AG09309 (cell line): Measurements from ENCODE around the gene BCAT1.
"Not testable (repeated sequence)": the region's sequence is repeated elsewhere in the genome, so short reads cannot be mapped to it uniquely, and the experiment has no call there.

Experiments
- DNase-seq: peaks from one replicate; pipeline ENCODE4 v3.0.0-alpha.2; 2010; ENCODE audit warnings: low read depth
- H3K4me3 ChIP-seq: 2 replicates; pipeline ENCODE4 v1.5.1; 2011; ENCODE audit warnings: mild to moderate bottlenecking, low read depth, low read length, moderate library complexity; ENCODE audit not compliant: control insufficient read depth
- CTCF ChIP-seq: IDR thresholded peaks from 2 replicates; pipeline ENCODE4 v1.5.1; 2011; ENCODE audit warnings: mild to moderate bottlenecking, low read depth, low read length, inconsistent platforms; ENCODE audit not compliant: insufficient read depth, control insufficient read depth; ENCODE audit errors: missing control alignments

The BCAT1 gene

GRCh38 chr12:24911271-24911791, 37.6 kb downstream of the BCAT1 start:
- no peak for TF ChIP-seq CTCF
- no peak for DNase-seq
- no peak overlapping the region for H3K4me3 ChIP-seq

- not testable (repeated sequence) for H3K4me3 ChIP-seq, DNase-seq
Observed at GRCh38 chr12:24910192-24910591, 38.7 kb downstream of the BCAT1 start.

- no peak for TF ChIP-seq CTCF
- DNase-seq, result peak; percentile 70
Observed at GRCh38 chr12:24909667-24910066, 39.2 kb downstream of the BCAT1 start.

GRCh38 chr12:24907464-24907863, 41.4 kb downstream of the BCAT1 start:
- no peak for TF ChIP-seq CTCF
- no peak for DNase-seq

More at GRCh38 chr12:24909667-24910066, 39.2 kb downstream of the BCAT1 start:
- no peak overlapping the region for H3K4me3 ChIP-seq

DNA sequence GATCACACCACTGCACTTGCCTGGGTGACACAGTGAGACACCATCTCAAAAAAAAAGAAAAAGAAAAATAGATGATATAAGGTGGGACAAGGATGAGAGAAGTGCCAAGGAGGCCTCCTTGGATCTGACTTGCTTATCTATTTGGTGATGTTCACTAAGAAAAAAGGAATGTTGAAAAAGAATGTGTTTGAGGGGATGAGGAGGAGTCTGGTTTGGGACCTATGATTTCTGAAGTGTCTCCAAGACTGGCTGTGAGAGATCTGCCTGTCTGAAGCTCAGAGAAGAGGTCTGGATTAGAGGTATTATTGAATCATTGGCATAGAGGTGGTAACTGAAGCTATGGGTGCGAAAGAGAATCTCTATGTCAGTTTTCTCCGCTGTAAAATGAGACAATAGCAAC, 42.8 kb downstream of the BCAT1 start:
- no peak for TF ChIP-seq CTCF
- no peak overlapping the region for H3K4me3 ChIP-seq
- DNase-seq, result no peak

More at GRCh38 chr12:24907464-24907863, 41.4 kb downstream of the BCAT1 start:
- no peak overlapping the region for H3K4me3 ChIP-seq

DNA sequence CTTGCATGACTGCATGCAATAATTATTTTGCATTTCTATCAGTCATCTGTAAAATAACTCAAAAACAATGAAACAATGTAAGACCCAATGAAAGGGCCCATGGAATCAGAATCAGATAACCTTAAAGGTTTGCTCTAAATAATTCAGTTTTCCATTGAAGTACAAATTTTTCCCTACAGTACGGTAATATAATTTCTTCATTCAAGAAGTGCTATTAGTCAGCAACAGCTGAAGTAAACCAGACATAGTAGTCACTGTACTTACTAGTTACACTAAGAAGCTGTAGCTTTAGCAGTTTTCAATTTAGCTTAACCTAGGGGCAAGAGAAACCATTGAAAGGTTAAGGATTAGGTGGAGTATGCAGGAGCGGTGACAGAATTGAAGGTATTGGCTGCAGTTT, 43.5 kb downstream of the BCAT1 start:
- H3K4me3 ChIP-seq, result no peak overlapping the region
- TF ChIP-seq CTCF, result no peak
- no peak for DNase-seq

DNA sequence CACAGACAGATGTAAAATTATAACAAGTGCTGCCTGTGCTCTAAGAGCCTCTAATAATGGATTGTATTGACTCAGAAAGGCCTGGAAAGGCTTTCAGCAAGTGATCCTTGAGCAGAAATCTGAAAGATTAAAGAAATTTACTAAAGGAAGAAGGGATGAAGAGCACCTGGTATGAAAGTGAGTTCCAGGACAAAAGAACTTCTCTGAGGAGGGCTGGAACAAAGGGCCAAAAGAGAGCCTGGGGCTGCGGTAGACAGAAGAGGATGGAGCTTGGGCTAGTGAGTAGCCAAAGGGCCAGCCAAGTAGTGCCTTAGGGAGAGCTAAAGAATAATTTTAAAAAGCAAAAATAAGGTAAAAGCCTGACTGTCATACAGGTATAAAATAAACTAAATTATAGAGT, 44.0 kb downstream of the BCAT1 start:
- no peak for DNase-seq
- no peak overlapping the region for H3K4me3 ChIP-seq
- no peak for TF ChIP-seq CTCF
